GM15510 (cell line): ENCODE data around the gene N4BP2L2.

ENCODE experiments used
- POLR2A ChIP-seq: IDR thresholded peaks from 3 replicates; pipeline ENCODE4 v1.6.1; 2011; ENCODE audit warnings: borderline replicate concordance; ENCODE audit not compliant: insufficient read length; ENCODE audit errors: extremely low read depth

The N4BP2L2 gene

DNA sequence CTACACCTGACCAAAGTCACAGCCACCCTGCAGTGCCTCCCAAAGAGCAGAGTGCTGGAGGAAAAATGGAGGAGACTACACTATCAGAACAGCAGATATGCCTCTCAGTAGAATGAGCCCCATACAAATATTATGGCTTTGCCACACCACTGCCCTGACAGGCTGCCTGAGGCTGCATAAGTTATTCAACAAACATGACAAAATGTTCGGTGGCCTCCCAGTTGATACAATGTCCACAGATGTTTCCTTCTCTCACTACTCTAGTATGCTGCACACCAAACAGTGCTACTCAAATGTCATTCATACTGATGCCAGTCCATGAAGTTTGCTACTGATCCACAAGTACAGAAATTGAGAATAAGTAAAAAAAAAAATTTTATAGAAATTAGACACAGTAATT lies 41.0 kb downstream of the N4BP2L2 start:
- no peak for TF ChIP-seq POLR2A

DNA sequence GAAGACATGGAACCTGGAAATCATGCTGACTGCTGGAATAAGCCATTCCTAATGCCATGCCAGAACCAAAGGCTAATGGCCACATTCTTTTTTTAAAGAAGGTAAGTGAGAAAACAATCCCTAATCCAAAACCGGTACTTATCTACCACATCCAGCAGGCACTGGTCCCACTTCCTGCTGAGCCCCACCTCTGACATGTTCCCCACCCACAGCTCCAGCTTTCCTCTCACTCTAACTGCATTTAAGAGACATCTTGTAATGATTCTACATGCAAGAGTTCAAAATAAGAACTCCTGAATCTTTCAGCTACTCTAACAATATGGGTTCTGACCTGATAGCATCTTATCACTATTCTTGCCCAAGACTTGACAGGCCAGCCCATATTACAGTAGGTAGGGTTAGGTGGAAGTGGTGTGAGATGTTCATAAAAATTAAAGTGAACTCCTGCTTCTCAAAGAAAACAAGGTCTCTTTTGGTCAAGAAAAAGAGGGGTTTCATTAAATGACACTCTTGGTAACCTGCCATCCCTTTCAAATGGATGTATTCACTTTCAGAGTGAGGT lies 41.9 kb downstream of the N4BP2L2 start:
- no peak for TF ChIP-seq POLR2A

DNA sequence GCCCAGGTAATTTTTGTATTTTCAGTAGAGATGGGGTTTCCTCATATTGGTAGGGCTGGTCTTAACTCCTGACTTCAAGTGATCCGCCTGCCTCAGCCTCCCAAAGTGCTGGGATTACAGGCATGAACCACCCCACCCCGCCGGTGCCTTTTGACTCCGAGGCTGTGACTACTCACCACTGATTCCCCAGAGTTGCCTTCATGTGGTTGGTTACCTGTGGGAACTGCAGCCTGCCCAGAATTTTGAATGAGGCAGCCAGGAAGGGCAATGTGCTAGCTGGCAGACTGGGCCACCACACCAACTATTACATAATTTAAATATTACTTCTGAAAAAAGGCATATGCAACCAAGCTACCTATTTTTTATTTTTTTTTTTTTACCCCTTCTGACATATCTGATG lies 42.8 kb downstream of the N4BP2L2 start:
- no peak for TF ChIP-seq POLR2A

DNA sequence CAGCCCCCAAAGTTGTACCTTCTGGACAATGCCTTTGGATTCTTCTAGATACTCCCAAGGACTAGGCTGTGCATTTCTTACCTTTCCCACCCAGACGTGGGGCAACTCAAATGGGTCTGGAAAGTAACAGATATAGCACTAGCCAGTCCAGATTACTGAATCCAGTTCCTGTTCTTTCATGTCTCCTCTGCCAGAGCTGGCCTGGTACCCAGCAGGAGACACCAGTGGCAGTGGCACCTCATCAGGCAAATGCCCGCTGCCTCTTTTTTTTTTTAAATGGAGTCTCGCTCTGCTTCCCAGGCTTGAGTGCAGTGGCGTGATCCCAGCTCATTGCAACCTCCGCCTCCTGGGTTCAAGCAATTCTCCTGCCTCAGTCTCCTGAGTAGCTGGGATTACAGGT lies 43.2 kb downstream of the N4BP2L2 start:
- no peak for TF ChIP-seq POLR2A

DNA sequence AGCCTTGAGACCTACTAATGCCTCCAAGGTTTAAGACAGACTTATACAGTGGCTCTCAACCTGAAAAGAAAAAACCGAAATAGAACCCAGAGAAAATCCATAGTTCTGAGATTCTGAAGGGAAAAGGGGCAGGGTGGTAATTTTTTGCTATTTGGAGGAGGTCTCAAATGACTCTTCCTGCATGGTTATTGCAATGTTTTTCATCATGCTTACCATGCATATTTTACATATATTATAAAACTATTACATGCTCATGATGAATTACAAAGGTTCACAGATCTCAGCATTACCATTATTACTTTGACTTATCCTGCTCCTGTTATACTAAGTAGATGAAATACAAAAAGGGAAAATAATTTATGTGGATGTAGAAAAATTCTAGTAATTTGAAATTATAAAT lies 47.6 kb downstream of the N4BP2L2 start:
- TF ChIP-seq POLR2A = no peak

DNA sequence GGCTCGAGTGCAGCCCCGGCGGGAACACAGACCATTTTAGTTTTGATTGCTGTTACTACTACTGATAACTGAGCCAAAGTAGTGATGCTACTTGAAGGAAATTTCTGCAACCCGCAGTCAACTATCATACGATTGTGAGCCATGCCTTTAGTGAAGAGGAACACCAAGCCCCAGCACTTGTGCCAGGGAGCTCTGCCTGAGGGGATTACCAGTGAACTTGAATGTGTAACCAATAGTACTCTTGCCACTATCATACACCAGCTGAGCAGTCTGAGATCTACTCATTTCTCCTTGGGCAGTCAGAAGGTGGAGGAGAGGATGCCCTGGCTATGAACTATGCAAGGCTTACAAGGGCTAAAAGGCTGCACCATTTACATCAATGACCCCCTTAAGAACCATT lies 61.7 kb downstream of the N4BP2L2 start:
- no peak for TF ChIP-seq POLR2A

DNA sequence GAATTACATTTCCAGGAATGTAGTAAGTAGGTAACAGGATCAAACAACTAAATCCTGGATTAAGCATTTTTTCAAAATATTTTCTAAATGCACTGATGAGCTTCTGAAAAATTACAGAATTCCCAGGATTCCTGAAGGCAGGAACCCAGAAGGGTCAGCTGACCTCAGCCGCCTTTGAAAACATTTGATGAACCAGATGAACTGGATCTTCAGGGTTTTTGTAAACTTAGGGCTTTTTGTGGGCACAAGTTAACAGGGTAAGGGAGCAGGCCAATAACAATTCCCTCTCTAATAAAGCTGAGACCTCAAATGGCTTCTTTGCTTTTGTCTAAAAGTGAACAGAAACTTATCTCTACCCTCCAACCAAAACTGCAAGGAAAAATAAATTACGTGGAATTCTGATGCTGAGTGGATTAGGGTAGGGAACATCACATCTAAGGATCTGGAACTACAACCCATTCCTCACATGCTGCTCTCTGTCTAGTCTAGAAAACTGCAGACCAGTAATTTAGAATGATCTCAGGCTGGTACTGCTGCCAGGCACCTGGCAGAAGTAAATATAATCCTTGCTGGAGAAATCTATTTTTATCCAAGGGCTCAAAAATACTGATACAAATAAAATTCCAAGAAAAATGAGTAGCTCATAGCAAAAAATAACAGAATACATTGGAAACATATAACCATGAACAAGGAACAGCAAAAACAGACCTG lies 62.4 kb downstream of the N4BP2L2 start:
- no peak for TF ChIP-seq POLR2A

DNA sequence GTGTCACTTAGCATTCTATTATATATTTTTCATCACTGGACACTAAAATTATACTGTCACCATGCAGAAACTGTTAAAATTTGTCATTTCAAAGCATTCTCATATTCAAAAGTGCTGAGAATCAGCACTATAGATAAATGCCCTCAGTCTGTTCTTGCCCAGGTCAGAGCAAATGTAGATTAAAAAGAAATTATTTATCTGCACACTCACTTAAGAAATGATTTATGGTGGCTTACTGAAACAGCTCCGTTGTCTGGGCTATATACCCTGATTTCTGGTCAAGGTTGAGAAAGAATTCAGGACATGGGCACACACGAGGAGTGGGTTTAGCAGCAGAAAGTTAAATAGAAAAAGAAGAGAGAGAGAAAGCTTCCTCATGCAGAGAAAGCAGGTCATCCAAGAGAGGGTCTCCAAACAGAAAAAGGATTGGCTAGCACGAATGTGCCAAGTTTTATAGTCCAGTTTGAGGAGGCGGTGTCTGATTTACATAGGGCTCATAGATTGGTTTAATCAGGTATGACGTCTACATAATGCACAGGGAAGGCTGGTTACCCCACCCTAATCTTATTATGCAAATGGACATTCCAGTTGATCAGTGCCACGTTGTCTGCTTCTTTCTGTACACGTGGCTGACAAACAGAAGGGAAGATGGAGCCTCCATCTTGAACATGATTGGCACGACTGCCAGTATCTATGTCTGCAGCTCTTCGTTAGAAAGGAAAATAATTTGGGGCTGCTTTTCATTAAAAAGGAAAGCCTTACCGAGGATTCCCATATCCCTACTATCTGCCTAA lies 63.4 kb downstream of the N4BP2L2 start:
- TF ChIP-seq POLR2A = no peak

DNA sequence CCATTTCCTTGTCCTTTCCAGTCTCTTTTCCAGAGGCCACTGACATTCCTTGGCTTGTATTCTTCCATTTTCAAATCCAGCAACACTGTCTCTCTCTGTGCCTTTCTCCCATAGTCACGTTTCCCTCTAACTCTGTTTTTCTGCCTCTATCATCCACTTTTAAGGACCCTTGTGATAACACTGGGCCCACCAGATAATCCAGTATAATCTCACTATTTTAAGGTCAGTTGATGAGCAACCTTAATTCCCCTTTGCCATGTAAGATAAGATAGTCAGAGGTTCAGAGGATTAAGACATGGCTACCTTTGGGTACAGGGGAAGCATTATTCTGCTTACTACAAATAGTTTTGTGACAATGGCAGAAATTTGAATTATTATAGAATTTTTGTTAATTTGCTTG lies 64.9 kb downstream of the N4BP2L2 start:
- TF ChIP-seq POLR2A = no peak

DNA sequence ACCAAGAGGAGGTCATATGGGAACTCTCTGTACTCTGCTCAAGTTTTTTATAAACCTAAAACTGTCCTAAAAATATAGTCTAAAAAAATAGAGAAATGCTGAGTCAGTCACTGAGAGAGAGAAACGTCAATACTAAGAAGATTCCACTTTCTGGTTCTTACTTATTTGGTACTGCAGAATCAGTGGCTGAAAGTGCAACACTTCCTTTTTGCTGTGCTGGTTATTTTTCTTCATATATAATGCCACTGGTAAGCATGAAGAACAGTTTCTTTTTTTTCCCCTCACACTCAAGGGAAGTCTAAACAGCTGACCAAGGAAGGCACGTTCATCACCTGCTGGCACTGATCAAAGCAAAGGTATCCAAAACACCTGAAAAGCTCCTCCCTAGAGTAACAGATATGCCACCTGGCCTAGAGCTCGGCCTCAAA lies 66.4 kb downstream of the N4BP2L2 start:
- no peak for TF ChIP-seq POLR2A

DNA sequence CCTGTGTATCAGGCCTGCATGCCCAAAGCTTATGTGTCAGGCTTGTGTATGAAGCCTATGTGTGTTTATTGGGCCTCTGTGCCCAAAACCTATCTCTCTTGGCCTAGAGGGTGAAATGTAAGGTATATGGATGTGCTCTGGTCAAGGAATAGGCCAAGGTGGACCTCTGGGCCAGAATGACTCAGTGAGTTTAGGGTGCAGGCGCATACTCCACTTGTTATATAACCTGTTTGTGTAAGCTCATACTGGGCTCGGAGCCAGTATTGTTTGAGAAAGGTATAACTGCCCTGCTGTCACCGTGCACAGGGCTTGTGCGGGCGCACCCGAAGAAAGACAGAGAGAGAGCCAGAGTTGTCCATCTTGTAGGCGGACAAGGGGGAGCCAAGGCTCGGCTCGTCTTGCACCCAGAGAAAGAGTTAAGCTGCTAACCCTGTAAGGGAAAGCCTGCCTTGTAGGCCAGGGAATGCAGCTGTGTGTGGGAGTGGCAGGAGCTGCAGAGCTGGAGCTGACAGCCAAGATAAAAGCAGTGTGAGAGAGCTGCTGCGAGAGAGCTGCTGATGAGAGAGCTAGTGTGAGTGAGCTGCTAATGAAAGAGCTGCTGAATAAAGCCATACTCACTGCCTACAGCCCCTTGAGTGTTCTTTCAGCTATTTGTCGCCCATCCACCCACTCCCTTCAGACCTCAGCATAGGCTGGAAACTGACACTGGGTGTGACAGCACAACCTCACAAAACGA lies 67.2 kb downstream of the N4BP2L2 start:
- no peak for TF ChIP-seq POLR2A

DNA sequence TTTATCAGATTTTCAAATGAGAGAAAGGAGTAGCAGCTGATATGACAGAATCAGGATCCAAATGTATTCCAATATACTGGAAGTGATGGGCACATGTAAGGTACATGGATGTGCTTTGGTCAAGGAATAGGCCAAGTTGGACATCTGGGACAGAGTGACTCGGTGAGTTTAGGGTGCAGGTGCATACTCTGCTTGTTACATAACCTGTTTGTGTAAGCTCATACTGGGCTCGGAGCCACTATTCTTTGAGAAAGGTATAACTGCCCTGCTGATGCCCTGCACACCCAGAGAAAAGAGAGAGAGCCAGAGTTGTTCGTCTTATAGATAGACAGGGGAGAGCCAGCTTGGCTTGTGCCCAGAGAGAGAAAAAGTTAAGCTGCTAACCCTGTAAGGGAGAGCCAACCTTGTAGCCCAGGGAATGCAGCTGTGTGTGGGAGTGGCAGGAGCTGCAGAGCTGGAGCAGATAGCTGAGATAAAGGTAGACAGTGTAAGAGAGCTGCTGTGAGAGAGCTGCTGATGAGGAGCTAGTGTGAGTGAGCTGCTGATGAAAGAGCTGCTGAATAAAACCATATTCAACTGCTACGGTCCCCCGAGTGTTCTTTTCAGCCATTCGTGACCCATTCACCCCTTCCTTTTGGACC lies 70.0 kb downstream of the N4BP2L2 start:
- TF ChIP-seq POLR2A = no peak

DNA sequence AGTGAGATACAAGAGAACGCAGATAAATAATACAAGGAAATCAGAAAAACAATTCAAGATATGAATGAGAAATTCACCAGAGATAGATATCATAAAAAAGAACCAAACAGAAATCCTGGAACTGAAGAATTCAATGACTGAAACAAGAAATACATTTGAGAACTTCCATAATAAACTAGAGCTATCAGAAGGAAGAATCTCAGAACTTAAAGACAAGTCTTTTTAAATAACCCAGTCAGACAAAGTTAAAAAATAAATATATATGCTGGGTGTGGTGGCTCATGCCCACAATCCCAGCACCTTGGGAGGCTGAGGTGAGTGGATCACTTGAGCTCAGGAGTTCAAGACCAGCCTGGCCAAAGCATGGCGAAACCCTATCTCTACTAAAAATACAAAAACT lies 82.0 kb downstream of the N4BP2L2 start:
- TF ChIP-seq POLR2A = no peak

DNA sequence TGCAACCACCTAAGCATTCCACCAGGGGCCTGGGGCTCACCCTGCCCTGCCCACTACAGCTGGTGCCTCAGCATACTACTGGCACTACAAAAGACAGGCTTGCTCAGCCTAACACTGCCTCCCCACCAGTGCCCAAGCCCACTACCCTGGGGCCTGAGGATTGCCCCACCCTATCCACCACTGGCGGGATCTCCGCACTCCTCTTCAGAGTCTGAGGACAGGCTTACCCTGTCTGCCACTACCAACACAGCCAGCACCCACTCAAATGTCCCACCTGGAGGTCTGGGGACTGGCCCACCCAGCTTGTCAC lies 83.0 kb downstream of the N4BP2L2 start:
- no peak for TF ChIP-seq POLR2A
